ENCODE measurements around the gene MAPKAPK3. TPM values are rescaled to one million over a fixed set of nuclear protein-coding genes. Genes with fewer than 3 reads are reported as not detected.

The MAPKAPK3 gene
- total RNA-seq, 1 experiment from 2014 or later: 53.9 TPM

DNA sequence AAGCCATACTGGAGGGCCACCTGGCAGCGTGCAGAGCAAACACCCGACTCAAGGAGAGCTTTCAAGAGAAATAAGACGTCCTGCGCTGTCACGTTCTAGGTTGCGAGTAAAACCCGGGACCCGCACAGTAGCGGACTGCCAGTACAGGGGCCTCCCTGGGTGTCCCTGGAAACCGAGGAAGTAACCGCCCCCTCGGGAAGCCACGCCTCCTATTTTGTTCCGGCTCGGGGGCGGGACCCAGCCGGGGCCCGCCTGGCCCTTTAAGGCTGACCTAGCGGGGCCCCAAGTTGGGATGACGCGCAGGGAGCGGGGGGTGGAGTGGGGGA, 218 bp upstream of the MAPKAPK3 start:
- Mint-ChIP-seq H3K4me1 (ENCODE audit: insufficient read depth, unreplicated experiment) (peaks cover 47% of the 10 kb centered on the region), H3K36me3 (ENCODE audit: insufficient read depth, unreplicated experiment) (peaks cover 11% of the 10 kb centered on the region), H3K9me3 (ENCODE audit: unreplicated experiment) (no peaks in the 10 kb centered on the region), H3K27ac (ENCODE audit: low read depth, unreplicated experiment) (peak overlapping the region; percentile 80), H3K4me3 (ENCODE audit: unreplicated experiment) (peak overlapping the region; percentile 89), H3K27me3 (ENCODE audit: insufficient read depth, unreplicated experiment) (no peaks in the 10 kb centered on the region)
- POLR2A ChIA-PET: interaction anchor here (0.7 to 4.2 kb wide), 14 partner anchors 10 to 1063 kb away, joined by 3 to 59 read pairs (median 8); partner anchors contain the start of genes CYB561D2, DCAF1, HEMK1 and MANF
- TF ChIP-seq, protein P1, sequence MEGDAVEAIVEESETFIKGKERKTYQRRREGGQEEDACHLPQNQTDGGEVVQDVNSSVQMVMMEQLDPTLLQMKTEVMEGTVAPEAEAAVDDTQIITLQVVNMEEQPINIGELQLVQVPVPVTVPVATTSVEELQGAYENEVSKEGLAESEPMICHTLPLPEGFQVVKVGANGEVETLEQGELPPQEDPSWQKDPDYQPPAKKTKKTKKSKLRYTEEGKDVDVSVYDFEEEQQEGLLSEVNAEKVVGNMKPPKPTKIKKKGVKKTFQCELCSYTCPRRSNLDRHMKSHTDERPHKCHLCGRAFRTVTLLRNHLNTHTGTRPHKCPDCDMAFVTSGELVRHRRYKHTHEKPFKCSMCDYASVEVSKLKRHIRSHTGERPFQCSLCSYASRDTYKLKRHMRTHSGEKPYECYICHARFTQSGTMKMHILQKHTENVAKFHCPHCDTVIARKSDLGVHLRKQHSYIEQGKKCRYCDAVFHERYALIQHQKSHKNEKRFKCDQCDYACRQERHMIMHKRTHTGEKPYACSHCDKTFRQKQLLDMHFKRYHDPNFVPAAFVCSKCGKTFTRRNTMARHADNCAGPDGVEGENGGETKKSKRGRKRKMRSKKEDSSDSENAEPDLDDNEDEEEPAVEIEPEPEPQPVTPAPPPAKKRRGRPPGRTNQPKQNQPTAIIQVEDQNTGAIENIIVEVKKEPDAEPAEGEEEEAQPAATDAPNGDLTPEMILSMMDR (IDR thresholded peaks at IDR 0.05; ENCODE audit: unreplicated experiment): no peak
- peak; percentile 92 for DNase-seq (ENCODE audit: unreplicated experiment)
- BruUV-seq (replicated peaks): no TSS peak
- intact Hi-C loops (cut with micrococcal nuclease): loop anchor here (1.0 to 10.0 kb wide), 9 partner anchors 36 to 1058 kb away; partner anchors contain the start of genes MANF and TEX264
- CTCF ChIA-PET: interaction anchor here (0.6 to 13.5 kb wide), 51 partner anchors 12 to 1241 kb away, joined by 3 to 397 read pairs (median 5); partner anchors contain the start of genes C3orf18, HEMK1, MANF and RAD54L2

DNA sequence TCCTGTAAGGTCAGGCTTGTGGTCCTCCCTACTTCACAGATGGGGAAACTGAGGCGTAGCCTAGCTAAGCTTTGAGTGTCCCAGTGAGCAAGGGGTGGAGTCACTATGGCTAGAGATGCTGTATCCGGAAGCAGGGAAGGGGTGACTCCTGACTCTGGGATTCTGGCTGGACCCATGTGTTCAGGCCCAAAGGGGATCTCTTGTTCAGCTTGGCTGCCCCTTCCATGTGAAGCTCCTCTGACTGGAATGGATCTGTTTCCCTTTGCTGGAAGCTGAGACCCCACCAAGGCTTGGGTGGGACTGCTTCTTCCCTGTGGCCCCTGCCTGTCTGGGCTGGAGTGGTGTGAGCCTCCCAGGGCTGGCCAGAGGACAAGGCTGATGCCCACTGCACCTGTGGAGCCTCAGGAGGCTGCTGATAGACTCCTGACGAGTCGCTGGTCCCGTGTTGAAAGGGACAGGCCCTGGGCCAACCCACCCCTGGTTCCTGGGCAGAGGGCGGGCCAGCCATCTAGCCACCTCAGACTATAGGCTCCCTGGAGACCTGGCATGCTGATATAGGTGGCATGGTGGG, 1.0 kb downstream of the MAPKAPK3 start:
- TF ChIP-seq, protein P1 (IDR thresholded peaks at IDR 0.05; ENCODE audit: unreplicated experiment): no peak
- Mint-ChIP-seq H3K36me3 (ENCODE audit: insufficient read depth, unreplicated experiment) (peaks cover 7% of the 10 kb centered on the region), H3K4me1 (ENCODE audit: insufficient read depth, unreplicated experiment) (peaks cover 38% of the 10 kb centered on the region), H3K27me3 (ENCODE audit: insufficient read depth, unreplicated experiment) (no peaks in the 10 kb centered on the region), H3K9me3 (ENCODE audit: unreplicated experiment) (no peaks in the 10 kb centered on the region), H3K4me3 (ENCODE audit: unreplicated experiment) (peak overlapping the region; percentile 89), H3K27ac (ENCODE audit: low read depth, unreplicated experiment) (peak overlapping the region; percentile 80)
- ChIA-PET POLR2A (interaction anchor here (0.6 to 4.2 kb wide), 6 partner anchors 9 to 769 kb away, joined by 3 to 59 read pairs (median 10); partner anchors contain the start of genes HEMK1 and MANF), CTCF (interaction anchor here (0.5 to 13.5 kb wide), 14 partner anchors 9 to 883 kb away, joined by 3 to 397 read pairs (median 5); partner anchors contain the start of genes C3orf18, DOCK3 and HEMK1)
- intact Hi-C loops (cut with micrococcal nuclease): loop anchor here (2.0 to 10.0 kb wide), 4 partner anchors 353 to 1057 kb away; partner anchors contain the start of genes MANF and TEX264
- BruUV-seq (replicated peaks): no TSS peak
- peak; percentile 11 for DNase-seq (ENCODE audit: unreplicated experiment)

- H3K27ac Mint-ChIP-seq (ENCODE audit: low read depth, unreplicated experiment): peak overlapping the region; percentile 66
- TF ChIP-seq, protein P1 (IDR thresholded peaks at IDR 0.05; ENCODE audit: unreplicated experiment): no peak
- no peaks in the 10 kb centered on the region for H3K9me3 Mint-ChIP-seq (ENCODE audit: unreplicated experiment)
- no TSS peak for BruUV-seq (replicated peaks)
- DNase-seq (ENCODE audit: unreplicated experiment): no peak
- intact Hi-C loops (cut with micrococcal nuclease): no loop called here
- ChIA-PET CTCF (interaction anchor here (0.5 to 13.5 kb wide), 7 partner anchors 16 to 819 kb away, joined by 3 to 397 read pairs (median 3); partner anchors contain the start of genes C3orf18 and HEMK1), POLR2A (interaction anchor here (0.7 kb wide), 1 partner anchor 196 kb away, joined by 3 read pairs; no protein-coding TSS in a partner anchor)
- peaks cover 42% of the 10 kb centered on the region for H3K4me1 Mint-ChIP-seq (ENCODE audit: insufficient read depth, unreplicated experiment)
- H3K27me3 Mint-ChIP-seq (ENCODE audit: insufficient read depth, unreplicated experiment): no peaks in the 10 kb centered on the region
- H3K4me3 Mint-ChIP-seq (ENCODE audit: unreplicated experiment): no peak overlapping the region
- peaks cover 13% of the 10 kb centered on the region for H3K36me3 Mint-ChIP-seq (ENCODE audit: insufficient read depth, unreplicated experiment)
Measured at GRCh38 chr3:50620420-50620819, 3.5 kb downstream of the MAPKAPK3 start.

- peaks cover 13% of the 10 kb centered on the region for H3K36me3 Mint-ChIP-seq (ENCODE audit: insufficient read depth, unreplicated experiment)
- H3K9me3 Mint-ChIP-seq (ENCODE audit: unreplicated experiment): no peaks in the 10 kb centered on the region
- no peaks in the 10 kb centered on the region for H3K27me3 Mint-ChIP-seq (ENCODE audit: insufficient read depth, unreplicated experiment)
- CTCF ChIA-PET: interaction anchor here (0.5 to 1.5 kb wide), 4 partner anchors 32 to 818 kb away, joined by 3 to 6 read pairs (median 4); no protein-coding TSS in a partner anchor
- BruUV-seq (replicated peaks): no TSS peak
- POLR2A ChIA-PET: interaction anchor here (0.7 kb wide), 1 partner anchor 196 kb away, joined by 3 read pairs; no protein-coding TSS in a partner anchor
- TF ChIP-seq, protein P1 (IDR thresholded peaks at IDR 0.05; ENCODE audit: unreplicated experiment): no peak
- peak overlapping the region; percentile 66 for H3K27ac Mint-ChIP-seq (ENCODE audit: low read depth, unreplicated experiment)
- intact Hi-C loops (cut with micrococcal nuclease): no loop called here
- H3K4me3 Mint-ChIP-seq (ENCODE audit: unreplicated experiment): no peak overlapping the region
- H3K4me1 Mint-ChIP-seq (ENCODE audit: insufficient read depth, unreplicated experiment): peaks cover 39% of the 10 kb centered on the region
- peak; percentile 22 for DNase-seq (ENCODE audit: unreplicated experiment)
Measured at GRCh38 chr3:50620820-50621219, 3.9 kb downstream of the MAPKAPK3 start.

Measured in MCF 10A (cell line).